ENCODE measurements around the gene LDLRAD3. TPM values are rescaled to one million over a fixed set of nuclear protein-coding genes. Genes with fewer than 3 reads are reported as not detected.

The LDLRAD3 gene
- total RNA-seq, 1 donor from 2014 or later: 10.2 TPM

- H3K4me3 ChIP-seq (ENCODE audit: low read depth, low read length): no peak overlapping the region
- no peak for TF ChIP-seq CTCF (IDR thresholded peaks at IDR 0.05; ENCODE audit: insufficient read depth, low read length, poor library complexity, severe bottlenecking)
- no peaks in the 10 kb centered on the region for H3K36me3 ChIP-seq (ENCODE audit: control insufficient read depth, insufficient read depth, low read length)
- no peaks in the 10 kb centered on the region for H3K27me3 ChIP-seq (ENCODE audit: control insufficient read depth, insufficient read depth, low read length)
- DNase-seq (ENCODE audit: low read depth): no peak
Observed at GRCh38 chr11:36268337-36268985, 324.6 kb downstream of the LDLRAD3 start.

GRCh38 chr11:36270701-36271100, 326.8 kb downstream of the LDLRAD3 start:
- H3K36me3 ChIP-seq (ENCODE audit: control insufficient read depth, insufficient read depth, low read length): no peaks in the 10 kb centered on the region
- DNase-seq (ENCODE audit: low read depth): no peak
- no peaks in the 10 kb centered on the region for H3K27me3 ChIP-seq (ENCODE audit: control insufficient read depth, insufficient read depth, low read length)
- TF ChIP-seq CTCF (IDR thresholded peaks at IDR 0.05; ENCODE audit: insufficient read depth, low read length, poor library complexity, severe bottlenecking): no peak
- no peak overlapping the region for H3K4me3 ChIP-seq (ENCODE audit: low read depth, low read length)

GRCh38 chr11:36271794-36272407, 328.0 kb downstream of the LDLRAD3 start:
- Histone ChIP-seq H3K4me3 (ENCODE audit: low read depth, low read length) (no peak overlapping the region), H3K27me3 (ENCODE audit: control insufficient read depth, insufficient read depth, low read length) (no peaks in the 10 kb centered on the region), H3K36me3 (ENCODE audit: control insufficient read depth, insufficient read depth, low read length) (no peaks in the 10 kb centered on the region)
- DNase-seq (ENCODE audit: low read depth): no peak
- TF ChIP-seq CTCF (IDR thresholded peaks at IDR 0.05; ENCODE audit: insufficient read depth, low read length, poor library complexity, severe bottlenecking): no peak

GRCh38 chr11:36273110-36273509, 329.2 kb downstream of the LDLRAD3 start:
- no peak for DNase-seq (ENCODE audit: low read depth)
- H3K27me3 ChIP-seq (ENCODE audit: control insufficient read depth, insufficient read depth, low read length): no peaks in the 10 kb centered on the region

GRCh38 chr11:36274414-36274813, 330.6 kb downstream of the LDLRAD3 start:
- DNase-seq (ENCODE audit: low read depth): no peak
- Histone ChIP-seq H3K4me3 (ENCODE audit: low read depth, low read length) (no peak overlapping the region), H3K36me3 (ENCODE audit: control insufficient read depth, insufficient read depth, low read length) (no peaks in the 10 kb centered on the region), H3K27me3 (ENCODE audit: control insufficient read depth, insufficient read depth, low read length) (no peaks in the 10 kb centered on the region)
- no peak for TF ChIP-seq CTCF (IDR thresholded peaks at IDR 0.05; ENCODE audit: insufficient read depth, low read length, poor library complexity, severe bottlenecking)

More at GRCh38 chr11:36273110-36273509, 329.2 kb downstream of the LDLRAD3 start:
- Histone ChIP-seq H3K36me3 (ENCODE audit: control insufficient read depth, insufficient read depth, low read length) (no peaks in the 10 kb centered on the region), H3K4me3 (ENCODE audit: low read depth, low read length) (no peak overlapping the region)
- no peak for TF ChIP-seq CTCF (IDR thresholded peaks at IDR 0.05; ENCODE audit: insufficient read depth, low read length, poor library complexity, severe bottlenecking)

Measured in kidney epithelial cell (primary cell).